ENCODE results near the gene SSBP3. TPM values are rescaled to one million over a fixed set of nuclear protein-coding genes. Genes with fewer than 3 reads are reported as not detected.

SSBP3 gene
- total RNA-seq, 1 experiment from 2014 or later: 15.0 TPM

DNA sequence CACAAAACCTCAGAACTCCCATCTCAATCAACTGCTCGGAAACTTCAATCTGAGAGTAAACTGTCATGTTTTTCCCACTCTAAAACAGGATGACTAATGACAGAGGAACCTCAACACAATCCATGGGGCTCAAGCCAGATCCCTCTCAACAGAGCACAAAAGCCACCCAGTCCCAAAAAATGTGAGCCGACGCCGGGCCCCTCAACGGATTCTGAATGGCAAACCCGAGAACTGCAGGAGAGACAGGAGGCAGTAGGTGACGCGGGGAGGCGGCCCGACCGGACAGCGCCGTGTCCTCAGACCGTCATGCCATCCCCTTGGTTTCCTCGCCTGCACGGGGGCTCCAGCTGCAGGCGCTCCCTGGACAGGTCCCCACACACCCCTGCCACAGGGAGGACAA lies 53.4 kb downstream of the SSBP3 start:
- ATAC-seq (no peak), DNase-seq (no peak)
- TF ChIP-seq EZH2phosphoT487 (IDR thresholded peaks at IDR 0.05; ENCODE audit: borderline replicate concordance, low read length): no peak
- TF ChIP-seq CTCF (conservative IDR thresholded peaks at IDR 0.05; ENCODE audit: low read depth, low read length): no peak
- no peak for TF ChIP-seq EZH2 (IDR thresholded peaks at IDR 0.05; ENCODE audit: low read length, unreplicated experiment)
- Histone ChIP-seq H3K27ac (ENCODE audit: low read length) (no peak overlapping the region), H3K9ac (ENCODE audit: low read length) (no peak overlapping the region), H4K20me1 (ENCODE audit: low read length) (no peaks in the 10 kb centered on the region), H3K4me1 (ENCODE audit: insufficient read depth, low read length) (no peaks in the 10 kb centered on the region), H3K9me2 (replicated peaks; ENCODE audit: low read length) (no peaks in the 10 kb centered on the region), H3K4me2 (ENCODE audit: low read length) (no peak overlapping the region), H3K9me3 (ENCODE audit: low read length) (no peaks in the 10 kb centered on the region), H3K4me3 (ENCODE audit: low read length) (no peak overlapping the region), H2AFZ (ENCODE audit: low read length) (no peak overlapping the region), H3K27me3 (ENCODE audit: low read length) (no peaks in the 10 kb centered on the region), H3F3A (ENCODE audit: low read length, unreplicated experiment) (no peaks in the 10 kb centered on the region), H3K79me2 (ENCODE audit: low read length) (no peaks in the 10 kb centered on the region), H3K36me3 (ENCODE audit: low read depth, low read length) (no peaks in the 10 kb centered on the region)
- intact Hi-C loops (cut with micrococcal nuclease): no loop called here
- POLR2A ChIA-PET (ENCODE audit: unreplicated experiment): no interaction called here
- CTCF ChIA-PET: no interaction called here
- no TSS peak for BruUV-seq (replicated peaks)

- no TSS peak for BruUV-seq (replicated peaks)
- TF ChIP-seq EZH2phosphoT487 (IDR thresholded peaks at IDR 0.05; ENCODE audit: borderline replicate concordance, low read length) (no peak), EZH2 (IDR thresholded peaks at IDR 0.05; ENCODE audit: low read length, unreplicated experiment) (no peak), CTCF (conservative IDR thresholded peaks at IDR 0.05; ENCODE audit: low read depth, low read length) (no peak)
- no peaks in the 10 kb centered on the region for H3F3A ChIP-seq (ENCODE audit: low read length, unreplicated experiment)
- no peaks in the 10 kb centered on the region for H3K27me3 ChIP-seq (ENCODE audit: low read length)
- intact Hi-C loops (cut with micrococcal nuclease): no loop called here
- no peak overlapping the region for H3K4me3 ChIP-seq (ENCODE audit: low read length)
- H3K79me2 ChIP-seq (ENCODE audit: low read length): no peaks in the 10 kb centered on the region
- no peak overlapping the region for H3K9ac ChIP-seq (ENCODE audit: low read length)
- ATAC-seq (no peak), DNase-seq (no peak)
- H3K4me1 ChIP-seq (ENCODE audit: insufficient read depth, low read length): no peaks in the 10 kb centered on the region
- H3K27ac ChIP-seq (ENCODE audit: low read length): no peak overlapping the region
- no peak overlapping the region for H2AFZ ChIP-seq (ENCODE audit: low read length)
- H3K4me2 ChIP-seq (ENCODE audit: low read length): no peak overlapping the region
- H3K36me3 ChIP-seq (ENCODE audit: low read depth, low read length): no peaks in the 10 kb centered on the region
- H3K9me2 ChIP-seq (replicated peaks; ENCODE audit: low read length): no peaks in the 10 kb centered on the region
- CTCF ChIA-PET: interaction anchor here (0.6 kb wide), 1 partner anchor 137 kb away, joined by 4 read pairs; no protein-coding TSS in a partner anchor
- POLR2A ChIA-PET (ENCODE audit: unreplicated experiment): no interaction called here
- H4K20me1 ChIP-seq (ENCODE audit: low read length): no peaks in the 10 kb centered on the region
- no peaks in the 10 kb centered on the region for H3K9me3 ChIP-seq (ENCODE audit: low read length)
Observed at GRCh38 chr1:54350360-54350759, 55.8 kb downstream of the SSBP3 start.

DNA sequence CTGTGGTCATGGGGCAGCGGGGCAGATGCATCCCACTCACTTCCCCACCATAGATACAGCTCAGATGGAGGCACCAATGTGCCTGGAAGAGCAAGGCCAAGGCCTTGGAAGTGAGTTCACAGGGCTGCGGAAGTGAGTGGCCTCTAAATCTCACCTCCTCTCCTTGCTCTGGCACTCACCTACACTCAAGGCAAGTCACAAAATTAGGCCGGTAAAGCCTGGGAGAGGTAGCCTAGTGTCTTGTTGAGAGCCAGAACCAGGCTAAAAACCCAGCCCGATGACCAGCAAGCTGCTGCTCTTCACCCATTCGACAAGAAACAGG lies 57.5 kb downstream of the SSBP3 start:
- no peak for DNase-seq
- intact Hi-C loops (cut with micrococcal nuclease): no loop called here
- no peaks in the 10 kb centered on the region for H3K79me2 ChIP-seq (ENCODE audit: low read length)
- no peak for TF ChIP-seq EZH2 (IDR thresholded peaks at IDR 0.05; ENCODE audit: low read length, unreplicated experiment)
- TF ChIP-seq CTCF (conservative IDR thresholded peaks at IDR 0.05; ENCODE audit: low read depth, low read length): no peak
- TF ChIP-seq EZH2phosphoT487 (IDR thresholded peaks at IDR 0.05; ENCODE audit: borderline replicate concordance, low read length): no peak
- no peak overlapping the region for H3K4me3 ChIP-seq (ENCODE audit: low read length)
- H3F3A ChIP-seq (ENCODE audit: low read length, unreplicated experiment): no peaks in the 10 kb centered on the region
- H3K27ac ChIP-seq (ENCODE audit: low read length): no peak overlapping the region
- no peaks in the 10 kb centered on the region for H3K9me2 ChIP-seq (replicated peaks; ENCODE audit: low read length)
- CTCF ChIA-PET: no interaction called here
- ATAC-seq: no peak
- no peaks in the 10 kb centered on the region for H3K9me3 ChIP-seq (ENCODE audit: low read length)
- no TSS peak for BruUV-seq (replicated peaks)
- H3K36me3 ChIP-seq (ENCODE audit: low read depth, low read length): no peaks in the 10 kb centered on the region
- H3K9ac ChIP-seq (ENCODE audit: low read length): no peak overlapping the region
- H3K27me3 ChIP-seq (ENCODE audit: low read length): no peaks in the 10 kb centered on the region
- H2AFZ ChIP-seq (ENCODE audit: low read length): no peak overlapping the region
- H4K20me1 ChIP-seq (ENCODE audit: low read length): no peaks in the 10 kb centered on the region
- no peak overlapping the region for H3K4me2 ChIP-seq (ENCODE audit: low read length)
- POLR2A ChIA-PET (ENCODE audit: unreplicated experiment): no interaction called here
- H3K4me1 ChIP-seq (ENCODE audit: insufficient read depth, low read length): no peaks in the 10 kb centered on the region
